ENCODE results near the gene ATF6B.

ATF6B gene

DNA sequence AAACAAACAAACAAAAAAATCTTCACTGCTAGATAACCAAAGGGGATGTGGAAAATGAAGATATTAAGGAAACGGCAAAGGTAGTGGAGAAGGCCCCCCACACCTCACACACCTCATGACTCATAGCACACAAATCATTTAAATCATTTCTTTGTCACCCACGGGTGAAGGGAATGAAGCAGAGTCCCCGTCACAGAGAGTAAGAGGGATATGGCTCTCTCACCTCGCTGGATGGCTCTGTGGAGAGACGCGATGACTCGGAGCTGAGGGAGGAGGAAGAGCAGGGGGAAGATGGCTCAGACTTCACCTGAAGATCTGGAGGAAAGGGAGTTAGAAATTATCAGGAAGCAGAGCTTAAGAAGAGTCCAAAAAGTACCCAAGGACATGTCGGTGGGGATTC lies 1.2 kb downstream of the ATF6B start:
- ATAC-seq: no peak
- no peak for DNase-seq
- Mint-ChIP-seq H3K4me1 (peaks cover 53% of the 10 kb centered on the region), H3K9me3 (no peaks in the 10 kb centered on the region), H3K27me3 (no peaks in the 10 kb centered on the region), H3K4me3 (peak overlapping the region; percentile 99 to 100), H3K27ac (peak overlapping the region; percentile 85 to 99)

DNA sequence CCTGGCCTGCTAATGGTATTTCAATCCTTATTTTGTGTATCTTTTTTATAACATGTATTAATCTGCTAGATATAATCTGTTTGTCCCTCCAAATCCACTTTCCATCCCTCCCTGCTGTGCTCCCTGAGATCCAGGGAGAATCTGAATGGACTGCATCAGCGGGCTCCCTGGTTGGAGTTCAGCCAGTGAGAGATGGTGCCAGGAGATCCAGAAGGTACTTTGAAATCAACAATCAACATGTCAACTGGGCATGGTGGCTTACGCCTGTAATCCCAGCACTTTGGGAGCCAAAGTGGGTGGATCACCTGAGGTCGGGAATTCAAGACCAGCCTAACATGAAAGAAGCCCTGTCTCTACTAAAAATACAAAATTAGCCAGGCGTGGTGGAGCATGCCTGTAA lies 4.4 kb downstream of the ATF6B start:
- ATAC-seq: no peak
- H3K9me3 Mint-ChIP-seq: no peaks in the 10 kb centered on the region
- no peak overlapping the region for H3K4me3 Mint-ChIP-seq
- DNase-seq: no peak
- H3K4me1 Mint-ChIP-seq: peaks cover 42% of the 10 kb centered on the region
- peak overlapping the region in 1 of 2 donors; percentile 5 for H3K27ac Mint-ChIP-seq
- H3K27me3 Mint-ChIP-seq: no peaks in the 10 kb centered on the region

GRCh38 chr6:32120573-32121059 lies 7.4 kb downstream of the ATF6B start:
- Mint-ChIP-seq H3K27ac (peak overlapping the region in 1 of 2 donors; percentile 79), H3K27me3 (no peaks in the 10 kb centered on the region), H3K9me3 (no peaks in the 10 kb centered on the region), H3K4me1 (peaks cover 16% of the 10 kb centered on the region), H3K4me3 (no peak overlapping the region)
- DNase-seq (no peak), ATAC-seq (no peak)

- Mint-ChIP-seq H3K9me3 (no peaks in the 10 kb centered on the region), H3K4me1 (peaks cover 9% of the 10 kb centered on the region), H3K27ac (no peak overlapping the region), H3K27me3 (no peaks in the 10 kb centered on the region), H3K4me3 (no peak overlapping the region)
- peak; percentile 63 to 74 for DNase-seq
- ATAC-seq: peak; percentile 92
Measured at GRCh38 chr6:32118782-32119628, 9.0 kb downstream of the ATF6B start.

- Mint-ChIP-seq H3K4me1 (peaks cover 8% of the 10 kb centered on the region), H3K9me3 (no peaks in the 10 kb centered on the region), H3K27me3 (no peaks in the 10 kb centered on the region), H3K27ac (no peak overlapping the region), H3K4me3 (no peak overlapping the region)
- DNase-seq (no peak), ATAC-seq (no peak)
Measured at GRCh38 chr6:32117461-32117860, 10.6 kb downstream of the ATF6B start.

DNA sequence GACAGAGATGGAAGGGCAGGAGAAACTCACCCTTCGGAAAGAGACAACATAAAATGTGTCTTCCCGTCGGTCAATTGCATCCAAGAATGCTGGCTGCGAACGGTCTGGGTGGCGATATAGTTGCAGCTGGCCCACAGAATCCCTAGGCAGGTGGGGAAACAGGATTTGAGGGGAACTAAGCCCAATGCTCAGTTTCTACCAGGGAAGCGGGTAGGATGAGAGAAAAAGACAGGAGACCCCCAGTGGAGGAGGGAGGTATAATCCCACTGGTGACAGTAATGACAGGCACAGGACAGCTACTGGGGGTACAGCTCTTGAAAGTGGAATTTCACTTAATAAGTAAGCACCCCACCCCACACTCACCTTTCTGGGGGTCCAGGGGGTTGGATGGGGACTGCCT lies 11.4 kb downstream of the ATF6B start:
- Mint-ChIP-seq H3K4me1 (peaks cover 8% of the 10 kb centered on the region), H3K4me3 (no peak overlapping the region), H3K27me3 (no peaks in the 10 kb centered on the region), H3K27ac (no peak overlapping the region), H3K9me3 (no peaks in the 10 kb centered on the region)
- ATAC-seq: no peak
- no peak for DNase-seq

DNA sequence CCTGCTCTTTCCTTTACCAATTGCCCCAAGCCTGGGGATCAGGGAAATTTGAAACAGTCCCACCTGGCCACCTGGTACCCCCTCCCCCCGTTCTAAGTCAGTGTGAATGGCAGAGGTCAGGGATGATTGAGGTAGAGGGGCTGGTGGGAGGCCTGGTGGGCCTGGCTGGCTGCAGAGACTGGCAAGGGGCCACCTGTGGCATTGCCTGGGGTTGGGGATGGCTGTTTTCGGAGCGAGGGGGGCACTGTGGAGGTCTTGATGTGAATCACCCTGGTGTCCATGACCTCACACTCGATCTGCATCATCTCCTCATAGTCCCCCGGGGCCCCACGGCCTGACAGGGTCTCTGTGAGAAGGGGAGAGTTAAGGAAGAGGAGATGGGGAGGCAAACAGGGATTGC lies 12.4 kb downstream of the ATF6B start:
- ATAC-seq (no peak), DNase-seq (no peak)
- Mint-ChIP-seq H3K4me1 (peaks cover 8% of the 10 kb centered on the region), H3K9me3 (no peaks in the 10 kb centered on the region), H3K27ac (no peak overlapping the region), H3K4me3 (no peak overlapping the region), H3K27me3 (no peaks in the 10 kb centered on the region)

DNA sequence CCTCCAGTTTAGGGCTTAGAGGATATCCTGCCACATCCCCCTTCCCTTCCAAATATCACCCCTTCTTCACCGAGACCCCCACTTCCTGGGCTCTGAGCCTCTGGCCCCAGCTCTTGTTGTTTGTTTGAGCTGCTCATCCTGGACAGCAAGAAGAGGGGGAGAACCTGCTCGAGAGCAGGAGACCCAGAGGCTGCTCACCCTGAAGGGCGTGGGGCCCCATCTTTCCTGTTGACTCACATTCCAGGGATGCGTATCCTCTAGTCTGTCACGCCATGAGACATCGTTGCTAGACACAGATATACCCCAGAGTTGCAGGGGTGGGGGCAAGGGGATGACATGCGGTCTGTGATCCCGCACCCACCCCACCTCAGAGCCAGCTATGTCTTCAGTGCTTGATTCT lies 13.2 kb downstream of the ATF6B start:
- no peaks in the 10 kb centered on the region for H3K27me3 Mint-ChIP-seq
- no peak for DNase-seq
- H3K9me3 Mint-ChIP-seq: no peaks in the 10 kb centered on the region
- no peak overlapping the region for H3K27ac Mint-ChIP-seq
- peaks cover 12% of the 10 kb centered on the region for H3K4me1 Mint-ChIP-seq
- no peak for ATAC-seq
- no peak overlapping the region for H3K4me3 Mint-ChIP-seq

DNA sequence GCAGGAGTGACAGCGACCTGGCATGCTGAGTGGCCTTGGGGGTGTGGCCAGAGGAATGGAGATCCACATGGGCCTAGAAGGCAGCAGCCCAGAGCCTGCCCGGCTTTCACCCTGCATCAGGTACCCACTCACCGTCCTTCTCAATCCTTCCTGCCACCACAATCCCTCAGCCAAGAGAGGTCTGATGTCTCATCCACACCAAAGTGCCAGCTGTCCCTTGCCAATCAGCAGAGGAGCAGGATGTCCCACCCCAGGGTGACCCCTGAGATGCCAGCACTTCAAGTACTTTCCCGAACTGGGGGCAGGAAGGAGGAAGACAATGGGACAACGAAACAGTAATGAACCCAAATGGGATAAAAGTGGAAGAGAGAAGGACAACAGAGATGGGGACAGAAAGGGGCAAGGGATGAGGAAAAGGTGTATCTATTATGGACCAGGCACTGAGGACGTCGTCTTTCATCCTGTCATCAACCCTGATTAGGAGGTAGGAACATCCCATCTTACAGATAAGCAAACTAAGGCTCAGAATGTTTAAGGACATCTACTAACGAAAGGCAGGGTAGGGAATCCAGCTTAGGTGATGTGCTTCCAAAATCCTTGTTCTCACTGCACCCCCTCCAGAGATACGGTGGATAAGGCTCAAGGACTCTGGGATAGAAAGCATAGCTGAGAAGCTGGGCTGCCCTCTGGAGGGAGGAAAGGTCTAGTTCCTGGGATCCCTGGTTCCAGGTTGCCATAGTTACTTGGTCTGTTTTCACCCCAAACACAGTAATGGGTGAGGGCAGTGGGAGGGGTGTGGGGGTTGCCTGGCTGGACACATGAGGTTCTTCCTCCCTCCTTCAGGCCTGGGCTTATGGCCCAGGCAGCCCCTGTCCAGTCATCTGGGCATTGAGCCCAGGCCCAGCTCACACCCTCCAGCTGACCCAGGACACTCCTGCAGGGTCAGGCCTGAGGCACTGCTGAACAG lies 14.4 kb downstream of the ATF6B start:
- H3K4me3 Mint-ChIP-seq: no peak overlapping the region
- peaks cover 8% of the 10 kb centered on the region for H3K27me3 Mint-ChIP-seq
- ATAC-seq: no peak
- no peaks in the 10 kb centered on the region for H3K9me3 Mint-ChIP-seq
- H3K27ac Mint-ChIP-seq: no peak overlapping the region
- DNase-seq: no peak
- peaks cover 15% of the 10 kb centered on the region for H3K4me1 Mint-ChIP-seq

- no peaks in the 10 kb centered on the region for H3K9me3 Mint-ChIP-seq
- peaks cover 27% of the 10 kb centered on the region for H3K4me1 Mint-ChIP-seq
- H3K27me3 Mint-ChIP-seq: peaks cover 19% of the 10 kb centered on the region
- DNase-seq (no peak), ATAC-seq (no peak)
- H3K27ac Mint-ChIP-seq: no peak overlapping the region
- no peak overlapping the region for H3K4me3 Mint-ChIP-seq
Measured at GRCh38 chr6:32112431-32112980, 15.5 kb downstream of the ATF6B start.

- no peak for DNase-seq
- no peak overlapping the region for H3K27ac Mint-ChIP-seq
- ATAC-seq: no peak
- H3K4me3 Mint-ChIP-seq: no peak overlapping the region
- peaks cover 24% of the 10 kb centered on the region for H3K27me3 Mint-ChIP-seq
- H3K4me1 Mint-ChIP-seq: peaks cover 28% of the 10 kb centered on the region
- no peaks in the 10 kb centered on the region for H3K9me3 Mint-ChIP-seq
Measured at GRCh38 chr6:32111424-32112066, 16.5 kb downstream of the ATF6B start.

GRCh38 chr6:32110632-32111031 lies 17.4 kb downstream of the ATF6B start:
- no peak for DNase-seq
- Mint-ChIP-seq H3K4me3 (no peak overlapping the region), H3K27me3 (peaks cover 24% of the 10 kb centered on the region), H3K9me3 (no peaks in the 10 kb centered on the region), H3K4me1 (peaks cover 28% of the 10 kb centered on the region), H3K27ac (no peak overlapping the region)
- no peak for ATAC-seq

DNA sequence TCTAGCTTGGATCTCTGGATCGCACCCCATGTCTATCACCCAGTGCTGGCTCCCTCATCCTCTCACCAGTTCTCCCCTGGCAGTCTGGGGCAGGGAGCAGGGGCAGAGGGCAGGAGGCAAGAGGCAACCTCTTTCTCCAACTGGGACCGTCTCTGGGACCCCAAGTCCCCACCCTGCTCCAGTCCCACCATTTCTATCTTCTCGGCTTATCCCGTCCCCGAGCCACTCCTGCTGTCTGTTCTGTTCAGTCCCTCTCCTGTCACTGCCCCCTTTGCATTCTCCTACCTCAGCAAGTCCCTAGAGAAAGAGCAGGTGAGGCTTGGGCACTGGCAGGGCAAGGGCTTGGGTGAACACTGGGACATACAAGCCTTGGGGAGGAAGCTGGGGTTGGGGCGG lies 18.3 kb downstream of the ATF6B start:
- Mint-ChIP-seq H3K9me3 (no peaks in the 10 kb centered on the region), H3K27me3 (peaks cover 31% of the 10 kb centered on the region), H3K27ac (no peak overlapping the region), H3K4me3 (no peak overlapping the region), H3K4me1 (peaks cover 28% of the 10 kb centered on the region)
- ATAC-seq: peak; percentile 15
- no peak for DNase-seq

- ATAC-seq (peak; percentile 40), DNase-seq (no peak)
- peaks cover 36% of the 10 kb centered on the region for H3K27me3 Mint-ChIP-seq
- H3K4me3 Mint-ChIP-seq: no peak within 1 kb of the TSS
- no peaks in the 10 kb centered on the region for H3K9me3 Mint-ChIP-seq
- peak within 1 kb of the TSS in 1 of 2 donors; percentile 91 for H3K27ac Mint-ChIP-seq
- peaks cover 28% of the 10 kb centered on the region for H3K4me1 Mint-ChIP-seq
Measured at GRCh38 chr6:32109114-32109764, 18.8 kb downstream of the ATF6B start, which contains the start of gene TNXB. TNXB (minus strand) TSS chr6:32109338; CDS start chr6:32098198, 11,140 bp downstream.

DNA sequence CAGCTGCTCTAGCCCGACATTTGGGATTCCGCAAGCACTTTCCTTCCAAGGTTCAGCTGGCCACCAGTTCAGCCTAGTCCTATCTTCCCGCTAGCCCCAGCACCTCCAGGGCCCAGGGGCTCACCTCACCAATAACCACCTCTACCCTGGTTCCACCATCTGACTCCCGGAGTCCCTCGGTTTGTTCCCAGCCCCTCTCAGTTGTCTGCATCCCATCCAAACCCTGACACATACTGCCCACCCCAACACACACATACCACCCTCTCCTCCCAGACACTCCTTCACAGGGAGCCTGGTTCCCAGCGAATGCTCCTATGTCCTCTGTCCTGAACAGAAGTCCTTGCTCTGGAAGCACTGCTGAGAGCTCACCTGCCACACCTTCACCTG lies 19.3 kb downstream of the ATF6B start:
- no peaks in the 10 kb centered on the region for H3K9me3 Mint-ChIP-seq
- peak overlapping the region in 1 of 2 donors; percentile 91 for H3K27ac Mint-ChIP-seq
- peaks cover 28% of the 10 kb centered on the region for H3K4me1 Mint-ChIP-seq
- H3K4me3 Mint-ChIP-seq: no peak overlapping the region
- peaks cover 40% of the 10 kb centered on the region for H3K27me3 Mint-ChIP-seq
- DNase-seq: no peak
- ATAC-seq: peak; percentile 29
